Prostate gland (tissue), 2 donors: Measurements from ENCODE around the gene NR1I3. TPM values are rescaled to one million over a fixed set of nuclear protein-coding genes. Genes with fewer than 3 reads are reported as not detected.

Experiments
- DNase-seq: peaks from one replicate; pipeline ENCODE4 v3.0.0-alpha.2; 2019; ENCODE audit warnings: low spot score
- H3K27ac ChIP-seq, 2 donors: fragments of 200-600 bp; sonication (generic); 2 replicates each; pipeline ENCODE4 v1.5.1; 2017 to 2019
- H3K27me3 ChIP-seq: fragments of 200-600 bp; sonication (generic); replicated peaks from 2 replicates; pipeline ENCODE4 v1.5.1; 2019; ENCODE audit not compliant: insufficient read depth
- H3K36me3 ChIP-seq, 2 donors: fragments of 200-600 bp; sonication (generic); 1 replicate in 1 of 2; 2 replicates in 1 of 2; pipeline versions ENCODE4 v1.5.1 to v1.8.1; 2017 to 2019
- H3K4me1 ChIP-seq: fragments of 200-600 bp; sonication (generic); replicated peaks from 2 replicates; pipeline ENCODE4 v1.5.1; 2019
- H3K4me3 ChIP-seq, 2 donors: fragments of 200-600 bp; sonication (generic); 2 replicates each; pipeline ENCODE4 v1.5.1; 2017 to 2019
- H3K9me3 ChIP-seq: fragments of 200-600 bp; sonication (generic); 2 replicates; pipeline ENCODE4 v1.5.1; 2017
- CTCF ChIP-seq, 4 experiments: fragments of 200-600 bp in 2 of 4; fragments of 450-650 bp in 2 of 4; sonication (generic) in 2 of 4; IDR thresholded peaks; 1 replicate in 3 of 4; 2 replicates in 1 of 4; pipeline ENCODE4 v1.5.1; 2016 to 2019; ENCODE audit warnings: antibody characterized with exemption in 4 of 4, mild to moderate bottlenecking in 2 of 4, moderate library complexity in 2 of 4
- POLR2A ChIP-seq: fragments of 450-650 bp; IDR thresholded peaks from one replicate; pipeline ENCODE4 v1.6.1; 2016; ENCODE audit warnings: antibody characterized with exemption, mild to moderate bottlenecking
- POLR2AphosphoS5 ChIP-seq: sonication (generic); formaldehyde crosslinking; IDR thresholded peaks from one replicate; pipeline ENCODE4 v1.6.1; 2017; ENCODE audit warnings: antibody characterized with exemption
- WGBS: methylation state at CpG from one replicate; pipeline ENCODE4 v1.1.5; 2018; 5-methylcytosine and 5-hydroxymethylcytosine counted together
- intact Hi-C: fragments of 100-400 bp; cut with DNase I; formaldehyde crosslinking; loops from one replicate; pipeline ENCODE4 v1.14.2; 2022
- total RNA-seq, 2 donors: library from RNA; depleted of rRNA; stranded (reverse); fragments of >200 nt; gene quantifications; one replicate each; pipeline ENCODE4 v1.1.0, GENCODE V29; 2016

Gene NR1I3
- total RNA-seq, 2 donors from 2014 or later, result not detected

GRCh38 chr1:161274874-161275273, 36.9 kb upstream of the NR1I3 start:
- H3K4me3 ChIP-seq, result no peak overlapping the region
- DNase-seq, result no peak
- WGBS, result 70% methylated on average over 3 of the region's 3 CpGs
- H3K27ac ChIP-seq, result no peak overlapping the region
- no peaks in the 10 kb centered on the region for H3K27me3 ChIP-seq
- H3K9me3 ChIP-seq, result no peaks in the 10 kb centered on the region
- intact Hi-C loops, result no loop called here
- TF ChIP-seq POLR2A (no peak), CTCF (IDR thresholded peaks at IDR 0.05) (no peak), POLR2AphosphoS5 (no peak)
- no peaks in the 10 kb centered on the region for H3K4me1 ChIP-seq
- H3K36me3 ChIP-seq, result no peaks in the 10 kb centered on the region

- Histone ChIP-seq H3K36me3 (no peaks in the 10 kb centered on the region), H3K4me3 (no peak overlapping the region), H3K27me3 (no peaks in the 10 kb centered on the region), H3K9me3 (no peaks in the 10 kb centered on the region), H3K4me1 (no peaks in the 10 kb centered on the region), H3K27ac (no peak overlapping the region)
- no peak for DNase-seq
- intact Hi-C loops, result no loop called here
- 56% methylated on average over 3 of the region's 3 CpGs for WGBS
- TF ChIP-seq POLR2AphosphoS5 (no peak), POLR2A (no peak)
These were observed 35.4 kb upstream of the NR1I3 start for GRCh38 chr1:161273402-161273801.

GRCh38 chr1:161267321-161267720, 29.3 kb upstream of the NR1I3 start:
- H3K27me3 ChIP-seq, result no peaks in the 10 kb centered on the region
- no peak overlapping the region for H3K27ac ChIP-seq
- no peak overlapping the region for H3K4me3 ChIP-seq
- no peak for DNase-seq
- WGBS, result 61% methylated on average over 3 of the region's 3 CpGs
- no peaks in the 10 kb centered on the region for H3K36me3 ChIP-seq
- intact Hi-C loops, result no loop called here
- H3K4me1 ChIP-seq, result no peaks in the 10 kb centered on the region
- TF ChIP-seq POLR2A (no peak), POLR2AphosphoS5 (no peak), CTCF (IDR thresholded peaks at IDR 0.05) (no peak)
- H3K9me3 ChIP-seq, result no peaks in the 10 kb centered on the region

GRCh38 chr1:161266836-161267235, 28.8 kb upstream of the NR1I3 start:
- Histone ChIP-seq H3K4me1 (no peaks in the 10 kb centered on the region), H3K27ac (no peak overlapping the region), H3K9me3 (no peaks in the 10 kb centered on the region), H3K4me3 (no peak overlapping the region), H3K36me3 (no peaks in the 10 kb centered on the region), H3K27me3 (no peaks in the 10 kb centered on the region)
- WGBS, result 58% methylated on average over 2 of the region's 2 CpGs
- intact Hi-C loops, result no loop called here
- TF ChIP-seq CTCF (IDR thresholded peaks at IDR 0.05) (no peak), POLR2AphosphoS5 (no peak), POLR2A (no peak)
- DNase-seq, result no peak

- H3K27ac ChIP-seq, result no peak overlapping the region
- TF ChIP-seq CTCF (IDR thresholded peaks at IDR 0.05), result no peak
- no peak for TF ChIP-seq POLR2AphosphoS5
- no peak for TF ChIP-seq POLR2A
These were observed 28.2 kb upstream of the NR1I3 start for GRCh38 chr1:161266202-161266601.

More at GRCh38 chr1:161266202-161266601, 28.2 kb upstream of the NR1I3 start:
- H3K27me3 ChIP-seq, result no peaks in the 10 kb centered on the region
- no peaks in the 10 kb centered on the region for H3K36me3 ChIP-seq
- H3K4me3 ChIP-seq, result no peak overlapping the region
- intact Hi-C loops, result no loop called here
- WGBS, result 47% methylated on average over 3 of the region's 3 CpGs
- no peaks in the 10 kb centered on the region for H3K4me1 ChIP-seq
- no peaks in the 10 kb centered on the region for H3K9me3 ChIP-seq
- no peak for DNase-seq
